Smooth muscle cell (in vitro differentiated cells): Measurements from ENCODE around the gene TCF21. TPM values are rescaled to one million over a fixed set of nuclear protein-coding genes. Genes with fewer than 3 reads are reported as not detected.

Source experiments
- DNase-seq: peaks from one replicate; lab custom pipeline; 2025; ENCODE audit not compliant: unreplicated experiment; lab: John Stamatoyannopoulos, UW
- H2AFZ ChIP-seq: fragments of 200-600 bp; sonication (generic); 2 replicates; pipeline ENCODE4 v1.6.0; 2016; ENCODE audit warnings: antibody characterized with exemption, low read depth, mild to moderate bottlenecking
- H3F3A ChIP-seq: fragments of 200-600 bp; sonication (generic); 2 replicates; pipeline ENCODE4 v1.6.0; 2017; ENCODE audit warnings: antibody characterized with exemption, low read depth
- H3K27ac ChIP-seq: fragments of 200-600 bp; sonication (generic); 2 replicates; pipeline ENCODE4 v1.5.1; 2016; ENCODE audit warnings: low read depth, mild to moderate bottlenecking
- H3K27me3 ChIP-seq: fragments of 200-600 bp; sonication (generic); 2 replicates; pipeline ENCODE4 v1.6.1; 2016; ENCODE audit warnings: low read depth, mild to moderate bottlenecking
- H3K36me3 ChIP-seq: fragments of 200-600 bp; sonication (generic); 2 replicates; pipeline ENCODE4 v1.5.1; 2016; ENCODE audit warnings: low read depth
- H3K4me1 ChIP-seq: fragments of 200-600 bp; sonication (generic); 2 replicates; pipeline ENCODE4 v1.5.1; 2016; ENCODE audit warnings: low read depth
- H3K4me2 ChIP-seq: fragments of 200-600 bp; sonication (generic); 2 replicates; pipeline ENCODE4 v1.6.0; 2016; ENCODE audit warnings: mild to moderate bottlenecking
- H3K4me3 ChIP-seq: fragments of 200-600 bp; sonication (generic); 2 replicates; pipeline ENCODE4 v1.5.1; 2016; ENCODE audit warnings: mild to moderate bottlenecking
- H3K79me2 ChIP-seq: fragments of 200-600 bp; sonication (generic); 2 replicates; pipeline ENCODE4 v1.6.0; 2016; ENCODE audit warnings: low read depth, mild to moderate bottlenecking
- H3K9ac ChIP-seq: fragments of 200-600 bp; sonication (generic); 2 replicates; pipeline ENCODE4 v1.6.0; 2016; ENCODE audit warnings: low read depth
- H3K9me3 ChIP-seq: fragments of 200-600 bp; sonication (generic); replicated peaks from 2 replicates; pipeline ENCODE4 v1.5.1; 2016; ENCODE audit warnings: low read depth
- H4K20me1 ChIP-seq: fragments of 200-600 bp; sonication (generic); 2 replicates; pipeline ENCODE4 v1.6.0; 2016; ENCODE audit warnings: low read depth
- WGBS: methylation state at CpG from one replicate; pipeline ENCODE4 v1.1.7; 2016; ENCODE audit warnings: low lambda C conversion rate; 5-methylcytosine and 5-hydroxymethylcytosine counted together
- polyA plus RNA-seq: library from polyadenylated mRNA; unstranded; fragments of >200 nt; fragmentation: Nextera tagmentation; extraction: Ambion mirVana; gene quantifications from 2 replicates; pipeline ENCODE4 v1.2.1, GENCODE V29; 2016
- total RNA-seq: library from RNA; depleted of rRNA; stranded (reverse); fragments of >200 nt; gene quantifications from 2 replicates; pipeline ENCODE4 v1.2.3, GENCODE V29; 2014
- TF ChIP-seq, protein P1 (sequence below): fragments of 200-600 bp; sonication (generic); IDR thresholded peaks from 2 replicates; pipeline ENCODE4 v1.5.1; 2017; ENCODE audit warnings: borderline replicate concordance, mild to moderate bottlenecking, antibody characterized with exemption; ENCODE audit not compliant: insufficient read depth, poor library complexity, severe bottlenecking

TCF21 gene
- total and polyA plus RNA-seq, 2 experiments from 2014 or later: 1.2 to 2.4 TPM

DNA sequence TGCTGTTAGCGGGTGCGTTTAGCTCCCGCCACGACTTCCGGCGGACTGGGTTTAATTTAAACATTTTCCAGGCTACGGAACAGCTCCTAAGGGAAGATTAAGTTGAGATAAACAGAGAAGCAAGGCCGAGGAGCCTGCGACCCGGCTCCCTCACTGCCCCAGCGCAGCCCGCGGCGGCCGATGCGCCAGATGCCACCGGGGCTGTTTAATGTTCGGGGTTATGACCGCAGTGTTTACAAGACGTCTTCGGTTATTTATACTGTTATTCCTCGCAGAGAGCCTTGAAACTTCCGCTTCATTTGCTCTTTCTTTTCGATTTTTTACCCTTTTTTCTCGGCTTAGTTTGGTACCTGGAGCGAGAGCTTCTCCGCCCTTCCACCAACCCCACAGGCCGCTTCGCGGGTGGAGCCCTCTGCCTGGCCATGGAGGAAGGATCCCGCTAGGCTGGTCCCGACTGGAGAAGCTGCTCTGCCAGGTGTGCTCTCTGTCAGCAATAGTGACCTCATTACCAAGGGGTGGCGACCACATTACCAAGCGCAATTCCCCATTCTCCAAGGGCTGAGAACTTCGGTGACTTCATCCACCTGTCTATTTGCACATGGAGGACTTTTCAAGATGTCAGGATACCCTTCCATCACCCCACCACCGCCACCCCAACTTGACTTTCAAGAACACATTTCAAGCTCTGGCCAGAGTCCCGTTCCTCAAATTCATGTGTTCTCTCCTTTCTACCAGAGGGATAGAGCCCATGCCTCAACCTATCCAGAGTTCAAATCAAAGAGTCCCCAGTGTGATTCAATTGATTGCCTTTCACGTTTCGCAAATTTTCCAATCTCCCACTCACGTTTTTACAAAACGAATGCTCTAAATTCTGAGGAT lies 4.1 kb downstream of the TCF21 start:
- Histone ChIP-seq H2AFZ (peak overlapping the region; percentile 5), H3K27ac (no peak overlapping the region), H3K4me3 (peak overlapping the region; percentile 52), H3K79me2 (no peaks in the 10 kb centered on the region), H3K9ac (no peak overlapping the region), H3K4me1 (peaks cover 23% of the 10 kb centered on the region), H3F3A (peaks cover 9% of the 10 kb centered on the region), H3K27me3 (peaks cover 82% of the 10 kb centered on the region), H4K20me1 (peaks cover 7% of the 10 kb centered on the region), H3K36me3 (no peaks in the 10 kb centered on the region), H3K9me3 (no peaks in the 10 kb centered on the region), H3K4me2 (peak overlapping the region; percentile 94)
- TF ChIP-seq, protein P1, sequence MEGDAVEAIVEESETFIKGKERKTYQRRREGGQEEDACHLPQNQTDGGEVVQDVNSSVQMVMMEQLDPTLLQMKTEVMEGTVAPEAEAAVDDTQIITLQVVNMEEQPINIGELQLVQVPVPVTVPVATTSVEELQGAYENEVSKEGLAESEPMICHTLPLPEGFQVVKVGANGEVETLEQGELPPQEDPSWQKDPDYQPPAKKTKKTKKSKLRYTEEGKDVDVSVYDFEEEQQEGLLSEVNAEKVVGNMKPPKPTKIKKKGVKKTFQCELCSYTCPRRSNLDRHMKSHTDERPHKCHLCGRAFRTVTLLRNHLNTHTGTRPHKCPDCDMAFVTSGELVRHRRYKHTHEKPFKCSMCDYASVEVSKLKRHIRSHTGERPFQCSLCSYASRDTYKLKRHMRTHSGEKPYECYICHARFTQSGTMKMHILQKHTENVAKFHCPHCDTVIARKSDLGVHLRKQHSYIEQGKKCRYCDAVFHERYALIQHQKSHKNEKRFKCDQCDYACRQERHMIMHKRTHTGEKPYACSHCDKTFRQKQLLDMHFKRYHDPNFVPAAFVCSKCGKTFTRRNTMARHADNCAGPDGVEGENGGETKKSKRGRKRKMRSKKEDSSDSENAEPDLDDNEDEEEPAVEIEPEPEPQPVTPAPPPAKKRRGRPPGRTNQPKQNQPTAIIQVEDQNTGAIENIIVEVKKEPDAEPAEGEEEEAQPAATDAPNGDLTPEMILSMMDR: no peak
- WGBS: 8% methylated on average over 41 of the region's 41 CpGs
- no peak for DNase-seq

DNA sequence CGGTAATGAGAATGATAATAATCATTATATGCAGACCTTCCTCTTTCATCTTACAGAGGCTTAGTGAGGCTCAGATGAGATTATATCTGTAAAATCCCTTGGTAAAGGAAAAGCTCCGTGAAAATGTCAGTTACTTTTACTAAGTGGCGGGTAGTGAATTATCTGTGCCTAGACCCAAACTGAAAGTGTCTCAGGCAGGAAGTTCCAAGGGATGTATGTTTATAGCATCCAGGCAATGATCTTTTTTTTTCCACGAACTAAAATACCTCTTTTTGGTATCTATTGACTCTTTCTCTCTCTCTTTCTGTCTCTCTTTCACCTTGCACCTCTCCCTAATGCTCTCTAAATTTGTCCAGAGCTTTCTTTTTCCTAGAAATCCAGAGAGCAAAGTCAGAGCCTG lies 5.0 kb downstream of the TCF21 start:
- Histone ChIP-seq H3F3A (peaks cover 5% of the 10 kb centered on the region), H3K4me3 (peak overlapping the region; percentile 4), H2AFZ (no peak overlapping the region), H3K9ac (no peak overlapping the region), H3K79me2 (no peaks in the 10 kb centered on the region), H3K27me3 (peaks cover 89% of the 10 kb centered on the region), H3K36me3 (no peaks in the 10 kb centered on the region), H3K27ac (no peak overlapping the region), H4K20me1 (peaks cover 7% of the 10 kb centered on the region), H3K4me1 (peaks cover 23% of the 10 kb centered on the region), H3K4me2 (peak overlapping the region; percentile 94), H3K9me3 (no peaks in the 10 kb centered on the region)
- no peak for DNase-seq
- WGBS: 10% methylated on average over 4 of the region's 4 CpGs
- TF ChIP-seq, protein P1: no peak

GRCh38 chr6:133894369-133894768 lies 5.5 kb downstream of the TCF21 start:
- Histone ChIP-seq H3K27me3 (peaks cover 89% of the 10 kb centered on the region), H3K9me3 (no peaks in the 10 kb centered on the region), H3K4me1 (peaks cover 23% of the 10 kb centered on the region), H3K4me3 (no peak overlapping the region), H3K4me2 (peak overlapping the region; percentile 94), H3K27ac (no peak overlapping the region), H3F3A (peaks cover 5% of the 10 kb centered on the region), H4K20me1 (peaks cover 7% of the 10 kb centered on the region), H3K79me2 (no peaks in the 10 kb centered on the region), H3K36me3 (no peaks in the 10 kb centered on the region), H3K9ac (no peak overlapping the region), H2AFZ (no peak overlapping the region)
- TF ChIP-seq, protein P1: no peak
- DNase-seq: no peak
- 46% methylated on average over 2 of the region's 2 CpGs for whole genome bisulfite sequencing
